ENCODE measurements around the gene CLCNKB. TPM values are rescaled to one million over a fixed set of nuclear protein-coding genes. Genes with fewer than 3 reads are reported as not detected.

CLCNKB gene
- total RNA-seq, 2 experiments from 2014 or later, result not detected

GRCh38 chr1:16067933-16068332, 24.4 kb downstream of the CLCNKB start:
- no peaks in the 10 kb centered on the region for H3K9me3 Mint-ChIP-seq
- no peak overlapping the region for H3K4me3 Mint-ChIP-seq
- no peak for DNase-seq
- H3K4me1 ChIP-seq (ENCODE audit: insufficient read depth, low read length), result peaks cover 32% of the 10 kb centered on the region
- H3K36me3 Mint-ChIP-seq (ENCODE audit: low read depth), result no peaks in the 10 kb centered on the region
- no peak overlapping the region for H3K27ac ChIP-seq (ENCODE audit: low read depth in 1 of 2, low read length in 2 of 2)
- POLR2A ChIA-PET, result interaction anchor here (0.6 kb wide), 1 partner anchor 240 kb away, joined by 3 read pairs; no protein-coding TSS in a partner anchor
- H3K4me3 ChIP-seq (ENCODE audit: low read length), result no peak overlapping the region
- peaks cover 10% of the 10 kb centered on the region for H3K27me3 Mint-ChIP-seq
- no peak for TF ChIP-seq CTCF (IDR thresholded peaks at IDR 0.05)
- ATAC-seq (ENCODE audit: poor library complexity), result no peak
- peaks cover 21% of the 10 kb centered on the region for H3K4me1 Mint-ChIP-seq (ENCODE audit: low read depth)
- H3K27ac Mint-ChIP-seq, result no peak overlapping the region
- intact Hi-C loops (cut with DNase I, micrococcal nuclease), result no loop called here
- H3K36me3 ChIP-seq (ENCODE audit: insufficient read depth, low read length), result no peaks in the 10 kb centered on the region
- CTCF ChIA-PET, result interaction anchor here (1.1 kb wide), 1 partner anchor 11 kb away, joined by 3 read pairs; no protein-coding TSS in a partner anchor
- peaks cover 4% of the 10 kb centered on the region in 2 experiments for H3K27me3 ChIP-seq (ENCODE audit: control insufficient read depth in 1 of 2, insufficient read depth in 2 of 2, low read length in 2 of 2)
- no peaks in the 10 kb centered on the region for H3K9me3 ChIP-seq (ENCODE audit: control insufficient read depth in 1 of 2, insufficient read depth in 1 of 2, low read length in 2 of 2)

- POLR2A ChIA-PET, result interaction anchor here (0.6 kb wide), 1 partner anchor 239 kb away, joined by 3 read pairs; no protein-coding TSS in a partner anchor
Measured at GRCh38 chr1:16068356-16069270, 25.0 kb downstream of the CLCNKB start.

More at GRCh38 chr1:16068356-16069270, 25.0 kb downstream of the CLCNKB start:
- Histone ChIP-seq H3K4me3 (ENCODE audit: low read length) (no peak overlapping the region), H3K4me1 (ENCODE audit: insufficient read depth, low read length) (peaks cover 35% of the 10 kb centered on the region), H3K36me3 (ENCODE audit: insufficient read depth, low read length) (no peaks in the 10 kb centered on the region), H3K9me3 (ENCODE audit: control insufficient read depth in 1 of 2, insufficient read depth in 1 of 2, low read length in 2 of 2) (no peaks in the 10 kb centered on the region), H3K27ac (ENCODE audit: low read depth in 1 of 2, low read length in 2 of 2) (no peak overlapping the region), H3K27me3 (ENCODE audit: control insufficient read depth in 1 of 2, insufficient read depth in 2 of 2, low read length in 2 of 2) (peaks cover 4% of the 10 kb centered on the region in 2 experiments)
- no peaks in the 10 kb centered on the region for H3K36me3 Mint-ChIP-seq (ENCODE audit: low read depth)
- no peak overlapping the region for H3K4me3 Mint-ChIP-seq
- no peak for DNase-seq
- no peak overlapping the region for H3K27ac Mint-ChIP-seq
- intact Hi-C loops (cut with DNase I, micrococcal nuclease), result no loop called here
- peaks cover 22% of the 10 kb centered on the region for H3K4me1 Mint-ChIP-seq (ENCODE audit: low read depth)
- H3K27me3 Mint-ChIP-seq, result peaks cover 11% of the 10 kb centered on the region
- no peak for ATAC-seq (ENCODE audit: poor library complexity)
- no peak for TF ChIP-seq CTCF (IDR thresholded peaks at IDR 0.05)
- CTCF ChIA-PET, result interaction anchor here (1.9 kb wide), 1 partner anchor 10 kb away, joined by 6 read pairs; no protein-coding TSS in a partner anchor
- H3K9me3 Mint-ChIP-seq, result no peaks in the 10 kb centered on the region

Measured in CD4-positive, alpha-beta T cell (primary cell).